HEK293 (cell line): ENCODE measurements around the gene SMCHD1.

Experiments used
- CTCF ChIA-PET: fragments of 350-600 bp; formaldehyde crosslinking; extraction: SDS; loops from one replicate; lab custom pipeline; 2021; ENCODE audit warnings: antibody characterized with exemption; lab: Yijun Ruan, JAX
- POLR2A ChIA-PET: fragments of 300-600 bp; formaldehyde crosslinking; extraction: SDS; loops from one replicate; lab custom pipeline; 2020; ENCODE audit warnings: antibody characterized with exemption, inconsistent platforms; lab: Yijun Ruan, JAX
- H3K27ac ChIP-seq: fragments of 200-500 bp; sonication (Bioruptor generic); 2 replicates; pipeline ENCODE4 v1.5.1; 2014; ENCODE audit warnings: low read depth, low read length, control low read depth, inconsistent platforms; ENCODE audit errors: extremely low read depth
- H3K36me3 ChIP-seq, 2 experiments: fragments of 200-500 bp in 1 of 2; sonication (Bioruptor generic) in 1 of 2; 1 replicate in 1 of 2; 2 replicates in 1 of 2; pipeline ENCODE4 v1.5.1; 2014 to 2017; ENCODE audit warnings: inconsistent platforms in 2 of 2, low read length in 2 of 2; ENCODE audit not compliant: control insufficient read depth in 2 of 2, insufficient read depth in 1 of 2
- H3K4me1 ChIP-seq: fragments of 200-500 bp; sonication (Bioruptor generic); 2 replicates; pipeline ENCODE4 v1.5.1; 2014; ENCODE audit warnings: mild to moderate bottlenecking, low read length, inconsistent platforms; ENCODE audit not compliant: control insufficient read depth, insufficient read depth
- H3K4me3 ChIP-seq: 2 replicates; pipeline ENCODE4 v1.5.1; 2011; ENCODE audit warnings: low read depth, mild to moderate bottlenecking, control low read depth, low read length, moderate library complexity
- H3K9me3 ChIP-seq: fragments of 200-500 bp; sonication (Bioruptor generic); 2 replicates; pipeline ENCODE4 v1.5.1; 2014; ENCODE audit warnings: low read depth, low read length, inconsistent platforms; ENCODE audit not compliant: control insufficient read depth, insufficient read depth
- PRDM1 ChIP-seq: fragments of 450-650 bp; formaldehyde crosslinking; IDR thresholded peaks from 2 replicates; pipeline ENCODE4; 2016; ENCODE audit warnings: missing biosample characterization, missing genetic modification characterization
- SETDB1 ChIP-seq: IDR thresholded peaks from one replicate; pipeline ENCODE4 v1.6.1; 2017; ENCODE audit warnings: mild to moderate bottlenecking, low read length, moderate library complexity, mixed read lengths; ENCODE audit not compliant: insufficient read length
- ZNF175 ChIP-seq: fragments of 450-650 bp; formaldehyde crosslinking; IDR thresholded peaks from 2 replicates; pipeline ENCODE4 v1.5.1; 2016; ENCODE audit warnings: missing biosample characterization, missing genetic modification characterization
- ZNF354C ChIP-seq: fragments of 450-650 bp; formaldehyde crosslinking; IDR thresholded peaks from 2 replicates; pipeline ENCODE4 v1.5.1; 2016; ENCODE audit warnings: missing biosample characterization, missing genetic modification characterization, low read depth, borderline replicate concordance
- ZNF366 ChIP-seq: fragments of 450-650 bp; formaldehyde crosslinking; conservative IDR thresholded peaks from 2 replicates; pipeline ENCODE4 v1.5.1; 2016; ENCODE audit warnings: missing biosample characterization, missing genetic modification characterization
- ZNF473 ChIP-seq: fragments of 450-650 bp; formaldehyde crosslinking; IDR thresholded peaks from 2 replicates; pipeline ENCODE4 v1.5.1; 2017; ENCODE audit warnings: missing biosample characterization, missing genetic modification characterization
- ZNF518A ChIP-seq: fragments of 450-650 bp; formaldehyde crosslinking; conservative IDR thresholded peaks from 2 replicates; pipeline ENCODE4 v1.5.1; 2016; ENCODE audit warnings: low read depth, missing biosample characterization, missing genetic modification characterization
- ZNF610 ChIP-seq: fragments of 450-650 bp; formaldehyde crosslinking; IDR thresholded peaks from 2 replicates; pipeline ENCODE4 v1.5.1; 2016; ENCODE audit warnings: missing biosample characterization, missing genetic modification characterization, borderline replicate concordance
- ZNF645 ChIP-seq: fragments of 450-650 bp; formaldehyde crosslinking; IDR thresholded peaks from 2 replicates; pipeline ENCODE4; 2016; ENCODE audit warnings: missing biosample characterization, missing genetic modification characterization
- ZNF701 ChIP-seq: fragments of 450-650 bp; formaldehyde crosslinking; IDR thresholded peaks from 2 replicates; pipeline ENCODE4 v1.5.1; 2016; ENCODE audit warnings: missing biosample characterization, missing genetic modification characterization
- TF ChIP-seq, protein P1 (sequence below): sonication (generic); formaldehyde crosslinking; IDR thresholded peaks from 2 replicates; pipeline ENCODE4 v1.8.1; 2022; ENCODE audit warnings: mild to moderate bottlenecking, moderate library complexity, missing genetic modification reagents
- TF ChIP-seq, protein P2 (sequence below): fragments of 450-650 bp; formaldehyde crosslinking; IDR thresholded peaks from 2 replicates; pipeline ENCODE4 v1.5.1; 2017; ENCODE audit warnings: missing biosample characterization, missing genetic modification characterization
- TF ChIP-seq, protein P3 (sequence below): fragments of 450-650 bp; formaldehyde crosslinking; IDR thresholded peaks from 2 replicates; pipeline ENCODE4 v1.5.1; 2016; ENCODE audit warnings: missing biosample characterization, missing genetic modification characterization, borderline replicate concordance
- TF ChIP-seq, protein P4 (sequence below): fragments of 450-650 bp; formaldehyde crosslinking; IDR thresholded peaks from 2 replicates; pipeline ENCODE4 v1.5.1; 2017; ENCODE audit warnings: missing biosample characterization, mild to moderate bottlenecking, missing genetic modification characterization, moderate library complexity

Gene SMCHD1

GRCh38 chr18:2606335-2606734 lies 49.2 kb upstream of the SMCHD1 start:
- CTCF ChIA-PET = interaction anchor here (1.1 kb wide), 1 partner anchor 12 kb away, joined by 4 read pairs; no protein-coding TSS in a partner anchor
- H3K36me3 ChIP-seq = peaks cover 42 to 88% of the 10 kb centered on the region in 2 experiments
- POLR2A ChIA-PET = no interaction called here

DNA sequence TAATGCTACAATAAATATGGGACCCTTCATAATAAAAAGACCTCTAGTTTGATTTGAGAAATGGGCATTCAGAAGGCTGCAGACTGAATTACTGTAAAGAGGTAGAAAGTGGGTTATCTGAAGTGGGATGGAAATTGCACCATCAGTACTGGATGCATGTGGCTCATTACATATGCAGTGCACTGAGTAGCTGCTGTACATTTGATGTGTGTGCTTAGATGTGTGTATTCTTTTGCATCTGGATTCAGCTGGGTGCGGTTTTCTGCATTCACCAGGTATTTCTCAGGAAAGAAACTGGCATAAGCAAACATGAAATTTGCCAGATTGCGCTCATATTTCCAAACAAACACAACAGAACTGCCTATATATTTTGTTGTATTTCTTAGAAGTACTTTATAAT lies 45.9 kb upstream of the SMCHD1 start:
- ChIA-PET POLR2A (no interaction called here), CTCF (no interaction called here)
- Histone ChIP-seq H3K4me3 (no peak overlapping the region), H3K27ac (no peak overlapping the region), H3K9me3 (no peaks in the 10 kb centered on the region), H3K4me1 (no peaks in the 10 kb centered on the region), H3K36me3 (peaks cover 40 to 81% of the 10 kb centered on the region in 2 experiments)
- TF ChIP-seq, protein P1, sequence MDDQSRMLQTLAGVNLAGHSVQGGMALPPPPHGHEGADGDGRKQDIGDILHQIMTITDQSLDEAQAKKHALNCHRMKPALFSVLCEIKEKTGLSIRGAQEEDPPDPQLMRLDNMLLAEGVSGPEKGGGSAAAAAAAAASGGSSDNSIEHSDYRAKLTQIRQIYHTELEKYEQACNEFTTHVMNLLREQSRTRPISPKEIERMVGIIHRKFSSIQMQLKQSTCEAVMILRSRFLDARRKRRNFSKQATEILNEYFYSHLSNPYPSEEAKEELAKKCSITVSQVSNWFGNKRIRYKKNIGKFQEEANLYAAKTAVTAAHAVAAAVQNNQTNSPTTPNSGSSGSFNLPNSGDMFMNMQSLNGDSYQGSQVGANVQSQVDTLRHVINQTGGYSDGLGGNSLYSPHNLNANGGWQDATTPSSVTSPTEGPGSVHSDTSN (CRISPR knock-in tag) = no peak
- TF ChIP-seq, protein P2, sequence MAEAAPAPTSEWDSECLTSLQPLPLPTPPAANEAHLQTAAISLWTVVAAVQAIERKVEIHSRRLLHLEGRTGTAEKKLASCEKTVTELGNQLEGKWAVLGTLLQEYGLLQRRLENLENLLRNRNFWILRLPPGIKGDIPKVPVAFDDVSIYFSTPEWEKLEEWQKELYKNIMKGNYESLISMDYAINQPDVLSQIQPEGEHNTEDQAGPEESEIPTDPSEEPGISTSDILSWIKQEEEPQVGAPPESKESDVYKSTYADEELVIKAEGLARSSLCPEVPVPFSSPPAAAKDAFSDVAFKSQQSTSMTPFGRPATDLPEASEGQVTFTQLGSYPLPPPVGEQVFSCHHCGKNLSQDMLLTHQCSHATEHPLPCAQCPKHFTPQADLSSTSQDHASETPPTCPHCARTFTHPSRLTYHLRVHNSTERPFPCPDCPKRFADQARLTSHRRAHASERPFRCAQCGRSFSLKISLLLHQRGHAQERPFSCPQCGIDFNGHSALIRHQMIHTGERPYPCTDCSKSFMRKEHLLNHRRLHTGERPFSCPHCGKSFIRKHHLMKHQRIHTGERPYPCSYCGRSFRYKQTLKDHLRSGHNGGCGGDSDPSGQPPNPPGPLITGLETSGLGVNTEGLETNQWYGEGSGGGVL (tag by site-specific recombination) = no peak
- TF ChIP-seq, protein P3, sequence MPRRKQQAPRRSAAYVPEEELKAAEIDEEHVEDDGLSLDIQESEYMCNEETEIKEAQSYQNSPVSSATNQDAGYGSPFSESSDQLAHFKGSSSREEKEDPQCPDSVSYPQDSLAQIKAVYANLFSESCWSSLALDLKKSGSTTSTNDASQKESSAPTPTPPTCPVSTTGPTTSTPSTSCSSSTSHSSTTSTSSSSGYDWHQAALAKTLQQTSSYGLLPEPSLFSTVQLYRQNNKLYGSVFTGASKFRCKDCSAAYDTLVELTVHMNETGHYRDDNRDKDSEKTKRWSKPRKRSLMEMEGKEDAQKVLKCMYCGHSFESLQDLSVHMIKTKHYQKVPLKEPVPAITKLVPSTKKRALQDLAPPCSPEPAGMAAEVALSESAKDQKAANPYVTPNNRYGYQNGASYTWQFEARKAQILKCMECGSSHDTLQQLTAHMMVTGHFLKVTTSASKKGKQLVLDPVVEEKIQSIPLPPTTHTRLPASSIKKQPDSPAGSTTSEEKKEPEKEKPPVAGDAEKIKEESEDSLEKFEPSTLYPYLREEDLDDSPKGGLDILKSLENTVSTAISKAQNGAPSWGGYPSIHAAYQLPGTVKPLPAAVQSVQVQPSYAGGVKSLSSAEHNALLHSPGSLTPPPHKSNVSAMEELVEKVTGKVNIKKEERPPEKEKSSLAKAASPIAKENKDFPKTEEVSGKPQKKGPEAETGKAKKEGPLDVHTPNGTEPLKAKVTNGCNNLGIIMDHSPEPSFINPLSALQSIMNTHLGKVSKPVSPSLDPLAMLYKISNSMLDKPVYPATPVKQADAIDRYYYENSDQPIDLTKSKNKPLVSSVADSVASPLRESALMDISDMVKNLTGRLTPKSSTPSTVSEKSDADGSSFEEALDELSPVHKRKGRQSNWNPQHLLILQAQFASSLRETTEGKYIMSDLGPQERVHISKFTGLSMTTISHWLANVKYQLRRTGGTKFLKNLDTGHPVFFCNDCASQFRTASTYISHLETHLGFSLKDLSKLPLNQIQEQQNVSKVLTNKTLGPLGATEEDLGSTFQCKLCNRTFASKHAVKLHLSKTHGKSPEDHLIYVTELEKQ = no peak
- TF ChIP-seq ZNF354C (tag by site-specific recombination) = no peak
- no peak for TF ChIP-seq ZNF473
- TF ChIP-seq ZNF175 = no peak
- TF ChIP-seq ZNF366 (tag by site-specific recombination) = no peak

More at GRCh38 chr18:2606335-2606734, 49.2 kb upstream of the SMCHD1 start:
- Histone ChIP-seq H3K4me3 (no peak overlapping the region), H3K9me3 (no peaks in the 10 kb centered on the region)
- TF ChIP-seq ZNF518A (tag by site-specific recombination) (no peak), ZNF645 (tag by site-specific recombination) (no peak), SETDB1 (no peak), PRDM1 (no peak), ZNF701 (tag by site-specific recombination) (no peak), ZNF610 (tag by site-specific recombination) (no peak)
- TF ChIP-seq, protein P4, sequence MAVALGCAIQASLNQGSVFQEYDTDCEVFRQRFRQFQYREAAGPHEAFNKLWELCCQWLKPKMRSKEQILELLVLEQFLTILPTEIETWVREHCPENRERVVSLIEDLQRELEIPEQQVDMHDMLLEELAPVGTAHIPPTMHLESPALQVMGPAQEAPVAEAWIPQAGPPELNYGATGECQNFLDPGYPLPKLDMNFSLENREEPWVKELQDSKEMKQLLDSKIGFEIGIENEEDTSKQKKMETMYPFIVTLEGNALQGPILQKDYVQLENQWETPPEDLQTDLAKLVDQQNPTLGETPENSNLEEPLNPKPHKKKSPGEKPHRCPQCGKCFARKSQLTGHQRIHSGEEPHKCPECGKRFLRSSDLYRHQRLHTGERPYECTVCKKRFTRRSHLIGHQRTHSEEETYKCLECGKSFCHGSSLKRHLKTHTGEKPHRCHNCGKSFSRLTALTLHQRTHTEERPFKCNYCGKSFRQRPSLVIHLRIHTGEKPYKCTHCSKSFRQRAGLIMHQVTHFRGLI (tag by site-specific recombination) = no peak
- TF ChIP-seq, all 188 proteins: peak for 0
- Histone ChIP-seq H3K4me1 (no peaks in the 10 kb centered on the region), H3K27ac (no peak overlapping the region)
